Breast epithelium (tissue), 3 donors: Measurements from ENCODE around the gene MTREX.

ENCODE experiments used
- CTCF ChIP-seq, 3 donors: fragments of 450-650 bp; IDR thresholded peaks; one replicate each; pipeline ENCODE4 v1.5.1; 2016 to 2017; ENCODE audit warnings: antibody characterized with exemption in 3 of 3, mild to moderate bottlenecking in 3 of 3, moderate library complexity in 3 of 3
- POLR2A ChIP-seq: fragments of 450-650 bp; IDR thresholded peaks from one replicate; pipeline ENCODE4 v1.6.1; 2016; ENCODE audit warnings: antibody characterized with exemption, mild to moderate bottlenecking, moderate library complexity
- POLR2AphosphoS5 ChIP-seq, 3 donors: sonication (generic); formaldehyde crosslinking; IDR thresholded peaks; one replicate each; pipeline ENCODE4 v1.6.1; 2017; ENCODE audit warnings: antibody characterized with exemption in 3 of 3

- TF ChIP-seq CTCF (IDR thresholded peaks at IDR 0.05) (no peak), POLR2A (no peak), POLR2AphosphoS5 (IDR thresholded peaks at IDR 0.05) (no peak)
These were observed 162.5 kb downstream of the MTREX start for GRCh38 chr5:55470282-55470681.
